Stimulated activated CD4-positive, alpha-beta T cell treated with anti-CD3 and anti-CD28 coated beads, Interleukin-15, amount 100 ng/mL, for 48 hours (primary cell): ENCODE data around the gene DOLK.

Experiments used
- DNase-seq, 2 donors: peaks; one replicate each; pipeline ENCODE4 v3.0.0-alpha.2; 2020; ENCODE audit warnings: low read depth in 2 of 2

The DOLK gene

DNA sequence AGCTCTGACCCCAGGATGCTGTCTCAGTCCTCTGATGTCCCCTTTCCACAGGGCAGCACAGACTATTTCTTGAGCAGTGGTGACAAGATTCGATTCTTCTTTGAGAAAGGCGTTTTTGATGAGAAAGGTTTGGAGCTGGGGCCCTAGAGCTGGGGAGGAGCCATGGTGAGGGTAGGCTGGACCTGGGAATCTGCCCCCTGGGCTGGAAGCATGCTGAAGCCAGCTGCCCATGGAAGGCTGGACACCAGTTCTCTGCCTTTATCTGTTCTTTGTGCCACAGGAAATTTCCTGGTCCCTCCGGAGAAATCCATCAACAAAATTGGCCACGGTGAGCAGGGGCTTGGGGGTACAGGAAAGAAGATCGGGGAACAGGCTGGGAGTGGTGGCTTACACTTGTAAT is 13.7 kb downstream of the DOLK start:
- no peak for DNase-seq

DNA sequence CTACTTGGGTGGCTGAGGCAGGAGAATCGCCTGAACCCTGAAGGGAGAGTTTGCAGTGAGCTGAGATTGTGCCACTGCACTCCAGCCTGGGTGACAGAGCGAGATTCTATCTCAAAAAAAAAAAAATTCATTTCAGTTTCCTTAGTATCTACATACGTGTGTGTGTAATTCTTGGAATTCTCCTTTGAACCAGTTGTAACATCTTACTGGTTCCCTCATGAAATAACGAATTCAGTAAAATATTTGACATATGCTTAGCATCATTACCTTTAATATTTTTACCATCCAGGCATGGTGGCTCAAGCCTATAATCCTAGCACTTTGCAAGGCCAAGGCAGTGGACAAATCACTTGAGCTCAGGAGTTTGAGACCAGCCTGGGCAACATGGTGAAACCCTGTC is 17.8 kb downstream of the DOLK start:
- no peak for DNase-seq

DNA sequence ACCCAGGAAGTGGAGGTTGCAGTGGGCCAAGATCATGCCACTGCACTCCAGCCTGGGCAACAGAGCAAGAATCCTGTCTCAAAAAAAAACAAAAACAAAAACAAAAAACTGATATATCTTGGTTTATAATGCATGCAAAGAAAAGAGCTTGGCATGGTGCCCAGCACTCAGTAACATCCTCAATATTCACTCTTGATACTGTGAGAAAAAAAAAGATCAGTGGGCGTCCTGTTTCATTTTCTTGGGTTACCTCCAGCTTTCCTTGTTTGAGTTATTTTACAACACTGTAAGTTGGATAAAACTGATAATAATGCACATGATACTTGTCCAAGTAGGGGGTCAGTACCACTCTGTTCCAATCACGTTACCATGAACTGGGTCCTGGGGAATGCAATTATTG is 18.8 kb downstream of the DOLK start:
- no peak for DNase-seq

DNA sequence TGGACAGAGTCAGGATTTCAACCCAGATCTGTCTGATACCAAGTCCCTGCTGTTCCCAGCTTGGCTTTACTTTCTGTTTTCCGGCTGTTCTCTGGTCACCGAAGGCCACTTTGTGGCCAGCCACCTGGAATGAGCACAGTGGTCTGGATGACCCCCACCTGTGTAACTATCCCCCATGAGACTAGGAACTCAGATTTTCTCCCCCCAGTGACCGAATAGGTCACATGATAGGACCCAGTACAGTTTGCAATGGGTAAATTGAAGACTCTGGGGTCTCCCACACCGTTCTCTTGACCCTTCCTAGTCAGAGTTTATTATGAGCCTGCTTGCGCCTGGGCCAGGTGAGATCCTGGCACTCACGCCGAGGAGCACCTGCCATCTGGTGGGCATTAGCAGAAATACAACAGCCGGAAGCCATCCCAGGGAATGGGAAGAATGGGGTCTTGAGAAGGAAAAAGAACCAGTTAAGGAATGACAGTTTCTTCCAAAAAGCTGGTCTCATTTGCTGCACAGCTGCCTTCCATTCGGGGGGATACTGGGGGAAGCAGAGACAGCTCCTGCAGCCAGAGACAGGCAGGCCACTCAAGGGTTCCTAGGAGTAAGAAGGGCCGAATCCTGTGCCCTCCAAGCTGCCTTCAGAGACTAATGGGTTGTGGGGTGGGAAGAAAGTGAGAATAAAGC is 19.5 kb downstream of the DOLK start:
- no peak for DNase-seq

DNA sequence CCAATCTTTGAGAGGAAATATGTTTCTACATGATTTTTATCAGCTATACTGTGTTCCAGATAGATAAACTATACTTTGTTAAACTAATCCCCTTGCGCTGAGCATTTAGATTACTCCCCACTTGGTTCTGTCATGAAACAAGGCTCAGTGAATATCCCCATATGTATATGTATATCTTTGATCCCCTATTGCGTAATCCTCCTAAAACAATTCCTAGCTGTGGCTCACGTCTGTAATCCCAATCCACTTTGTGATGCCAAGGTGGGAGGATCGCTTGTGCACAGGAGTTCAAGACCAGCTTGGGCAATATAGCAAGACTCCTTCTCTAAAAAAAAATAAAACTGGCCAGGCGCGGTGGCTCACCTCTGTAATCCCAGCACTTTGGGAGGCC is 23.9 kb downstream of the DOLK start:
- DNase-seq = no peak

DNA sequence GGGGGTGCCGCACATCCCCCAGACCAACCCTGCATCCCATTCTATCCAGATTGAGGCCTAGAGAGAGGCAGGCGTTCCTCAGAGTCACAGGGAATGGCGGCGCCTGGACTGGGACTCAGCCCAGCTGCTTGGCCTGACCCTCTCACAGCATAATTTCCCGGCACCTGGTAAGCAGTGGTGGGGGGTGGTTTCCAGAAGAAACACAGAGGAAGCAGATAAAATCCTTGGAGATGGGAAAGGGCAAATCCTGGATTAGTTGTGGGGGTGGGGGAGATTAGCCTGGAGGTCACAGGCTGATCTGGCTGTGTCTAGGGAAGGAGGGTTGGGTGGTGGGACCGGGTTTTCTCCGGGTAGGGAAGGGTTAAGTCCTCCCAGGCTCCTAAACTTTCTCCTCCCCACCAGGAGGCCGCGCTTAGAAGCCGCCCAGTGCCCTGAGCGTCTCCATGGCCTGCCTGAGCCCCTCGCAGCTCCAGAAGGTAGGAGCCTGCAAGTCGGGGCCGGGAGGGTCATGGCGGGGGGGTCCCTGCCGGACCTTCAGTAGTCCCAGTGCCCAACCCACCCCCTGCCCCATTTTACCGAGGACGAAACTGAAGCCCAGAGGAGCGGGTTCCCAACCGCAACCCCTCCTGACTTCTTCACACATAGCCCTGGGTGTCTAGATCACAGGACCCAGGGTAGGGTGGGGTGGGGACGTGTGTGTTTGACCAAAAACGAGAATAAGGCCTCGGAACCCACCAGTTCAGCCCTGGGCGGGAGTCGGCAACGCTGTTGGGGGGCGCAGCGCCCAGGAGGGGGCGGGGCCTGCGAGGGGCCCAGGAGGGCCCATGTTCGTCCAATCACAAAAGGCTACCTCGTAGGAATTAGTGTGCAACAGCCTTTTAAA is 25.3 kb downstream of the DOLK start:
- DNase-seq = no peak

DNA sequence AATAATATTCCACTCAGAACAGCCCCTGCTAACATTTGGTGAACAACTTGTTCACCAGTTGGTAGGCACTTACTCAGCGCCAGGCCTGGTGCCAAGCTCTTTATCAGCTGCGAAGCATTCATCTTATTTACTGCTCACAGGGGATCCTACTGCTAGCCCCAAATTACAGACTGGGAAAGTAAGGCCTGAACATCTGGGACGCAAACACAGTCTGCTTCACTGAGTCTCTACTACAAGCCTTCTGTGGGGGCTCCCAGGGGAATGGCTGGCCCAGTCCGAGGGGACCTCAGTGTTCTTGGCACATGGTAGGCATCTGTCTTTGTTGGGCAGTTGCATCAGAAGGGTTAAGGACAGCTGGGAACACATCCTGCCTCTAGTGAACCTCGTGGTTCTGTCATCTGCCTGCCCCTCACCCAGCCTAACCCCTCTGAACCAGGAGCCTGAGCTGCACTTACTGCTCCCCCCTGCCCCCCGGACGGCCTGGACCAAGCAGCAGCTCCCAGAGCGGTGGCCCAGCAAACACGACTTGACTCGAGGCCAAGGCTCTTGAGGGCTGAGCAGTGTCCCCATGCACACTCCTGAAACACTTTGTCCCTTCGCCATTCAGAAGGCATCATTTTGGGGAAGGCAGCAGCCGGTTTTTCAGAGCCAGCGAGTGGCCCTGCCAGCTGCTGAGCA is 26.9 kb downstream of the DOLK start, which contains the start of gene PHYHD1:
Gene PHYHD1 (plus strand): TSS at position 602 of the 678 bp plus-strand sequence. CDS start 1,342 bp downstream, outside the sequence.
- no peak for DNase-seq

DNA sequence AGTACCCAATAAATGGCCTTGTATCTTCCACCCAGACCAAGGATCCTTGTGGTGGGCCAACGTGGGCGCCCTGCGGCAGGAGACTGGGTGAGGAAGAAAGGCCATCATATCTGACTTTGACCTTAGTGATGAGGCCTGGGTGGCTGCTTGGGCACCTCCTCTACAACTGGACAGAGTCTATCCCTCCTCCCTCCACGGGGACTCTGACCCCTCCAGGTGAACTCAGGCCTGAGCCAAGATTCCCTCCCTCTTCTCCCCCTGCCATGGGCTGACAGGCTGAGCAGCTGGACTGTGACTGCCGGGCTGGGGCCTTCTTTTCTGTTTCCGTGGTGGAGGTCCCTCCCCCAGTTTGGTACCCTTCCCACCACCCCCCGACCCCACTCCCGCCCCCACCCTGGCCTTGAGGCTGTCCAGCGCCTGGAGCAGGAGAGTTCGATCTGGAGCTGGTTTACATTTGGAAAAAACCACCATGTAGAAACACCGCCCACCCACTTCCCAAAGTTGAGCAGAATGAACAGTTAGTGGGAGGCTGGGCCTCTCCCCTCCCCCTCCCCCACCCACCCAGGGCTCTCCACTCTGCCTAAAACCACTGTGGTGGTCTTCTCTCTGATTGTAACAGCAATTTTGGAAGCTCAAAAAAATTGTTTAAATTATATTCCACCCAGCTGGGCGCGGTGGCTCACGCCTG is 27.9 kb downstream of the DOLK start:
- DNase-seq = no peak

DNA sequence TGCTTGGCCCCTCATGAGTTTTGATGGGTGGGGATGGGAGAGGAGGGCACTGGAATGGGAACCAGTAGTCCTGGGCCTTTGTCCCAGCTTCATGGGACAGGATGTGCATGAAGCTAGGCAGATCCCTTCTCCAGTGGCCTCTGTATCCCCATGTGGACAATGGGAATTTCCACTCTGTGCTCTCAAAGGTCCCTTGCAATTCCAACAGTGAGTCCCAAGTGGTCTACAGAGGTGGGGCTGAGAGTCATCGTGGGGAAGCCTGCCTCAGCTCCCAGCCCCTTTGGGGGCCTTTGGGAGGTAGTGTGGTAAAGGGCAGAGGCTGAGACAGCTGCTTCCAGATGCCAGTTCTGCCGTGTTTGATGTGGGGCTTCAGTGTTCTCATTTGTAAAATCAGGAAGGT is 28.5 kb downstream of the DOLK start:
- no peak for DNase-seq

DNA sequence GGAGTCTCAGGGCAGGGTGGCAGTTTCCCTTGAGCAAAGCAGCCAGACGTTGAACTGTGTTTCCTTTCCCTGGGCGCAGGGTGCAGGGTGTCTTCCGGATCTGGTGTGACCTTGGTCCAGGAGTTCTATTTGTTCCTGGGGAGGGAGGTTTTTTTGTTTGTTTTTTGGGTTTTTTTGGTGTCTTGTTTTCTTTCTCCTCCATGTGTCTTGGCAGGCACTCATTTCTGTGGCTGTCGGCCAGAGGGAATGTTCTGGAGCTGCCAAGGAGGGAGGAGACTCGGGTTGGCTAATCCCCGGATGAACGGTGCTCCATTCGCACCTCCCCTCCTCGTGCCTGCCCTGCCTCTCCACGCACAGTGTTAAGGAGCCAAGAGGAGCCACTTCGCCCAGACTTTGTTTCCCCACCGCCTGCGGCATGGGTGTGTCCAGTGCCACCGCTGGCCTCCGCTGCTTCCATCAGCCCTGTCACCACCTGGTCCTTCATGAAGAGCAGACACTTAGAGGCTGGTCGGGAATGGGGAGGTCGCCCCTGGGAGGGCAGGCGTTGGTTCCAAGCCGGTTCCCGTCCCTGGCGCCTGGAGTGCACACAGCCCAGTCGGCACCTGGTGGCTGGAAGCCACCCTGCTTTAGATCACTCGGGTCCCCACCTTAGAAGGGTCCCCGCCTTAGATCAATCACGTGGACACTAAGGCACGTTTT is 30.1 kb downstream of the DOLK start:
- DNase-seq = no peak

DNA sequence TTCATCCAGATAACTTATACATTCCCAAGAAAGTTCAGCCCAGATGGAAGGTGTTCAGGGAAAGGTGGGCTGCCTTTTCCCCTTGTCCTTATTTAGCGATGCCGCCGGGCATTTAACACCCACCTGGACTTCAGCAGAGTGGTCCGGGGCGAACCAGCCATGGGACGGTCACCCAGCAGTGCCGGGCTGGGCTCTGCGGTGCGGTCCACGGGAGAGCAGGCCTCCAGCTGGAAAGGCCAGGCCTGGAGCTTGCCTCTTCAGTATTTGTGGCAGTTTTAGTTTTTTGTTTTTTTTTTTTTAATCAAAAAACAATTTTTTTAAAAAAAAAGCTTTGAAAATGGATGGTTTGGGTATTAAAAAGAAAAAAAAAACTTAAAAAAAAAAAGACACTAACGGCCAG is 30.7 kb downstream of the DOLK start:
- no peak for DNase-seq

DNA sequence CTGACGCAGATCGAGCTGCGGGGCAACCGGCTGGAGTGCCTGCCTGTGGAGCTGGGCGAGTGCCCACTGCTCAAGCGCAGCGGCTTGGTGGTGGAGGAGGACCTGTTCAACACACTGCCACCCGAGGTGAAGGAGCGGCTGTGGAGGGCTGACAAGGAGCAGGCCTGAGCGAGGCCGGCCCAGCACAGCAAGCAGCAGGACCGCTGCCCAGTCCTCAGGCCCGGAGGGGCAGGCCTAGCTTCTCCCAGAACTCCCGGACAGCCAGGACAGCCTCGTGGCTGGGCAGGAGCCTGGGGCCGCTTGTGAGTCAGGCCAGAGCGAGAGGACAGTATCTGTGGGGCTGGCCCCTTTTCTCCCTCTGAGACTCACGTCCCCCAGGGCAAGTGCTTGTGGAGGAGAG is 31.2 kb downstream of the DOLK start:
- DNase-seq = no peak

DNA sequence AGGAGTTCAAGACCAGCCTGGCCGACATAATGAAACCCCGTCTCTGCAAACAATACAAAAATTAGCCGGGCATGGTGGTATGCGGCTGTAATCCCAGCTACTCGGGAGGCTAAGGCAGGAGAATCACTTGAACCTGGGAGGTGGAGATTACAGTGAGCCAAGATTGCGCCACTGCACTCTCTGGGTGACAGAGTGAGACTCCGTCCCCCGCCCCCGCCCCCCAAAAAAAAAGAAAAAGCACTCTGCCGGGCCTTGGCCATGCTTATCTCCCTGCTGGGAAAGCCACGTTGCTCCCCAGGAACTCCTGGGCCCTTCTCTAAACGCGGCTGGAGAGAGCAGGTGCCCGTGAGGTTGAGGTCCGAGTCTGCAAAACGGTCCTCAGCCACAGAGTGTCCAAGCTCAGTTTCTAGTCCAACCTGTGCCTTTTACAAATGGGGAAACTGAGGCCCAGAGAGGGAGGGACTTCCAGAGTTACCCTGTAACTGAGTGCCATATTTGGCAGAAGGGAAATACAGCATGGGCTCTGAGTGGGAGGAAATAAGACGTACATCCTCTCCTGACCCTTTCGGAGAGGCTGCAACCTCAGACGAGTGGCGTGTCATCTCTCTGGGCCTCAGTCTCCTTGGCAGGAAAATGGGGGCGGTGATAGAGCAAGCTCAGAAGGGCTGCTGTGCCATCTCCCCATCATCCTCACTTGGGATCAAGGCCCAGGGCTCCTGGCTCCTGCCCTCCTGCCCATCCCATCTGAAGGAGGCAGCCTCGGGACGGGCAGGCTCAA is 33.2 kb downstream of the DOLK start:
- DNase-seq = no peak

DNA sequence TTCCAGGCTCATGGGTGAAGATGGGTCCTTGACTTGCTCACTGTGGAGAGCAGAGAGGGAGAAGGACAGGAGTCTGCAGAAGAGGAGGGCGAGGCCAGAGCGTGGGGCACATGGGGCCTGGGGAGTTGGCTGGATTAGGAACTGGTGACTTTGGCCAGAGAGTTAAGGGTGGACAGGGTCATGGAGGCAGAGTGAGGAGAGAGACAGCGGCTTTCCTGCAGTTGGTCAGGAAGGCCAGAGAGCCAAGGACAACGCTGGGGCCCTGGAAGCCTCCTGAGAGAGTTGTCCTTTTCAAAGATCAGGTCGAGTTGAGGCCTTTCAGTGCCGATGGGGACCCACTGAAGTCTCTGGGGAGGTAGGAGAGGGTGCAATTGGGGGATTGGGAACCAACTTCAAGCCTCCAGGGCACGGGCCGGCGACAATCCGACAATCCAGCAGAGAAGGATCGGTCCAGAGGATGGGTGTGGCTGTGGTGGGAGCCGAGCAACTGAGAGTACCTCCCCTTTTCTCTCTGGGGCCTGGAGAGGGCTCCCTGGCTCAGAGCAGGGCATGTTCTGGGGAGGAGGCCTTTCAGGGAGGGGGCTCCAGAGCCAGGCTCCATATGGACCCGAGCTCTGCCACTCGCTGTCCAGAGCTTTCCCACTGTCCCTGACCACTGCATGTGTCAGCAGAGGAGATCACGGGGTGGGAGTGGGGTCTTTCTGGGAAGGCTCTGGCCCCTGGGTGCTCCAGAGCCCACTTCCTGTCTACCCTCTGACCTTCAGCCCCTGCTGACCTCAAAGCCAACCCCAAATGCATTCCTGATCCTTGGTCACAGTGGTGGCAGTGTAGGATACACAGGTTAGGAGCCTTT is 34.1 kb downstream of the DOLK start:
- DNase-seq = no peak

DNA sequence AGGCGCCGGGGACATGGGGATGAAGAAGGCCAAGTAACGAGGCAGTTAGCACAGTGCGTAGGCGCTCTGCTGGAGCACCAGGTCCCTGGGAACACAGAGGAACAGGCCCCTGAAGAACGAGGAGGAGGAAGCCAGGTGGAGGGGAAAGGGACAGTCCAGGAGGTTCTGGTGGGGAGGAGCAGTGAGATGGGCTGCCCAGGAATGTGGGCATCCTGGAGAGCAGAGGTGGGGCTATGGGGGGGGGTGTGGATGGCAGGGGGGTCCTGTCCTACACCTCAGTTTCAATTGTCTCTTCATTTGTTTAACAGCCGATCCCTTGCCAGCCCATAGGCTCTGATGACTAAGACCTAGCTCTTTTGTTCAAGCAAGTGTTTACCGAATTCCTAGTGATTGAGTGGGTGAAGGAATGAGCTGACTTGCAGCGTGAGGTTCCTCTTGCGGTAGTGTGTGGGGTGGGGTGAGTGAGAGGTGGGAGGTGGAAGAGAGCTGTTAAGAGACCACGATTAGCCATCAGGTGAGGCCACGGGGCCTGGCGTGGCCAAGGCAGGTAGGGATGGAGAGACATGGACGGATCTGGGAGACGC is 35.0 kb downstream of the DOLK start:
- DNase-seq = no peak

DNA sequence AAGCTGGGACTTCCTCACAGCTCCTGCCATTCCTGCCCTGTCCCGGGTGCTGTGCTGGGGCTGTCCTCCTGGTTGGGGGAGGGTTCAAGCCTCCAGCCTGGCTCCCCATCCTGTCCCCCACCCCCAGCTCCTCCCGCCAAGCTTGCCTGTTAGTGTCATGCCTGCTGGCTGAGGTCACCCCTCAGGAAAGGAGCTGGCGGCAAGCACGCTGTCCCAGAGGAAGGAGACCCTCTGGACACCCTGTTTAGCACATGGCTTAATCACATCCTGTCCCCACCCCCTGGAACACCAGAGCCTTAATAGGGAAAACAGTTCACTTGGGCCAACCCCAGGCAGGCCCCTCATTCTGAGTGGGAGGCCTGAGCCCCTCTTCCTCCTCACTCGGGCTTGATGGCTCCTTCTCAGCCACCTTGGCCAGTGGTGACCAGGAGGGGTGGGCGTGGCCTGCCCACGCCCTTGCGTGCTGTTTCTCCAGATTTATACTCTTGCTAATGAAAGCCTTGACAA is 35.8 kb downstream of the DOLK start:
- DNase-seq = no peak

DNA sequence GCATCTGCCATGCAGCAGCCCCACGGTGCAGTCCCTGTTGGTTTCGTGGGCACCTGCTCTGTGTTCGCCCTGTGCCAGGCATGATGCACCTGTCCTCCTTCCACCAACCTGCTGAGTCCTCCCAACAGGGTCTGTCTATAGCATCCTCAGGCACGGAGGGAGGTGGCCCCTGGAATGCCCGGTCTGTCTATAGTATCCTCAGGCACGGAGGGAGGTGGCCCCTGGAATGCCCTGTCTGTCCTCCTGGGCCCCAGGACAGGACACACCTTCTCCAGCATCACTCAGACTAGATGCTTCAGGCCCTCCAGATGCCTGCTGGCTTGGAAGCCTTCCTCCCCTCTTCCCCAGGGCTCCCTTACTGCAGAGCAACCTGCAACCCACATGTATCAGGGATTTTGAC is 36.5 kb downstream of the DOLK start:
- no peak for DNase-seq

DNA sequence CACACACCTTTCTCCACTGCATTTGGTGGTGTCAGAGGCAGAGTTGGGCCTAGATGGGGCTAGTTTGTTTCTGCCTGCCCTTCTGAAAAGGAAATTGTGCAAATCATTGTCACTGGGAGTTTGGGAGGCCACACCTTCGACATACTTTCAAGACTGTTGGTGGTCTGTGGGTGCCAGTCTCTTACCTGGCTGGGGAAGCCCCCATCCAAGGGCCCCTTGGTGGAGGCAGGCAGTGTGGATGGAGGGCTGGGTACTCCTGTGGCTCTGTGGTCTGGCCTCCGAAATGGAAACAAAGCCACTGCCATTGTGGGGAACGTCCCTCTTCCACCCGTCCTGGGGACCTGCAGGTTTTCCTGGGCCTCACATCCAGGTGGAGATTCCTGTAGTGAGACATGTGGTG is 37.5 kb downstream of the DOLK start:
- DNase-seq = no peak

DNA sequence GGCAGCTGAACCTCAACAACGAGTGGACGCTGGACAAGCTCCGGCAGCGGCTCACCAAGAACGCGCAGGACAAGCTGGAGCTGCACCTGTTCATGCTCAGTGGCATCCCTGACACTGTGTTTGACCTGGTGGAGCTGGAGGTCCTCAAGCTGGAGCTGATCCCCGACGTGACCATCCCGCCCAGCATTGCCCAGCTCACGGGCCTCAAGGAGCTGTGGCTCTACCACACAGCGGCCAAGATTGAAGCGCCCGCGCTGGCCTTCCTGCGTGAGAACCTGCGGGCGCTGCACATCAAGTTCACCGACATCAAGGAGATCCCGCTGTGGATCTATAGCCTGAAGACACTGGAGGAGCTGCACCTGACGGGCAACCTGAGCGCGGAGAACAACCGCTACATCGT is 39.0 kb downstream of the DOLK start:
- DNase-seq = no peak
